GM10266 (cell line): ENCODE data around the gene CMSS1.

Experiments
- DNase-seq: peaks from one replicate; pipeline ENCODE4 v3.0.0; 2012; ENCODE audit errors: extremely low spot score
- TF ChIP-seq, protein P1 (sequence below): IDR thresholded peaks from 2 replicates; pipeline ENCODE4 v1.5.1; 2012; ENCODE audit warnings: mild to moderate bottlenecking, low read depth; ENCODE audit not compliant: control insufficient read depth, insufficient read depth; ENCODE audit errors: missing control alignments

Gene CMSS1

DNA sequence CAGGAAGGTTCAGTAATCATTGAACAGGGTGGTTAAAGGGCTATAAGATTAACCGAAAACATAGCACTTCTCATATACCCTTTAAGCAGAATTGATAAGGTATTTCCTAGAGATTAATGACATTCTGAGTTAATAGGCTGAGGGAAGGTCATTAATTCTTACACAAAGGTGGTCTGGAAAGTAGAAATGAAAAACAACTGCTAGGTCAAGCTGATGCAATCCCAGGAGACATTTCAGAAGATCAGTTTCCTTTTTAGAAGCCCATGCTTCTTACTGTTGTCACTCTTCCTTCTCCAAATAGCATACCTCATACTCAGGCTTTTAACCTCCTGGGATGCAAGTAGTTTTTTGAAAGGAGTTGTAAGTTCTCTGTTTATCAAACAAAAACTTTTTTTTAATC lies 287.8 kb downstream of the CMSS1 start:
- TF ChIP-seq, protein P1, sequence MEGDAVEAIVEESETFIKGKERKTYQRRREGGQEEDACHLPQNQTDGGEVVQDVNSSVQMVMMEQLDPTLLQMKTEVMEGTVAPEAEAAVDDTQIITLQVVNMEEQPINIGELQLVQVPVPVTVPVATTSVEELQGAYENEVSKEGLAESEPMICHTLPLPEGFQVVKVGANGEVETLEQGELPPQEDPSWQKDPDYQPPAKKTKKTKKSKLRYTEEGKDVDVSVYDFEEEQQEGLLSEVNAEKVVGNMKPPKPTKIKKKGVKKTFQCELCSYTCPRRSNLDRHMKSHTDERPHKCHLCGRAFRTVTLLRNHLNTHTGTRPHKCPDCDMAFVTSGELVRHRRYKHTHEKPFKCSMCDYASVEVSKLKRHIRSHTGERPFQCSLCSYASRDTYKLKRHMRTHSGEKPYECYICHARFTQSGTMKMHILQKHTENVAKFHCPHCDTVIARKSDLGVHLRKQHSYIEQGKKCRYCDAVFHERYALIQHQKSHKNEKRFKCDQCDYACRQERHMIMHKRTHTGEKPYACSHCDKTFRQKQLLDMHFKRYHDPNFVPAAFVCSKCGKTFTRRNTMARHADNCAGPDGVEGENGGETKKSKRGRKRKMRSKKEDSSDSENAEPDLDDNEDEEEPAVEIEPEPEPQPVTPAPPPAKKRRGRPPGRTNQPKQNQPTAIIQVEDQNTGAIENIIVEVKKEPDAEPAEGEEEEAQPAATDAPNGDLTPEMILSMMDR = no peak
- DNase-seq = no peak

DNA sequence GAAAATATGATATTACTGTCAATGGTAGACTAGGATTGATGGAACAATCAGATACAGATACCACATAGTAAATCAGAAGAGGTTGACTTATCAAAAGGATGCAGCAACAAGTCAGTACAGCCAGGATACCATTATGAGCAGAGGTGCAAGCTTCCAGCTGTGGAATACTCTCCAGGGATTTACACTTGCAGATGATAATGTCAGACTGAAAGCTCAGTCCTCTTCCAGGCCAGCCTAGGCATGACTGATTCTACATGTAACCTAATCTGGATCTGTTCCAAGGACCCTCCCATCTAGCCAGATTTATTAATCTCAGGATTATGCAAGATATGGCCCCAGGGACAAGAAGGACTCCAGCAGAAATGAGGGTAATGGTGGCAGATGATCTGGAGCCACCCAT lies 288.4 kb downstream of the CMSS1 start:
- no peak for DNase-seq
- TF ChIP-seq, protein P1 = no peak

DNA sequence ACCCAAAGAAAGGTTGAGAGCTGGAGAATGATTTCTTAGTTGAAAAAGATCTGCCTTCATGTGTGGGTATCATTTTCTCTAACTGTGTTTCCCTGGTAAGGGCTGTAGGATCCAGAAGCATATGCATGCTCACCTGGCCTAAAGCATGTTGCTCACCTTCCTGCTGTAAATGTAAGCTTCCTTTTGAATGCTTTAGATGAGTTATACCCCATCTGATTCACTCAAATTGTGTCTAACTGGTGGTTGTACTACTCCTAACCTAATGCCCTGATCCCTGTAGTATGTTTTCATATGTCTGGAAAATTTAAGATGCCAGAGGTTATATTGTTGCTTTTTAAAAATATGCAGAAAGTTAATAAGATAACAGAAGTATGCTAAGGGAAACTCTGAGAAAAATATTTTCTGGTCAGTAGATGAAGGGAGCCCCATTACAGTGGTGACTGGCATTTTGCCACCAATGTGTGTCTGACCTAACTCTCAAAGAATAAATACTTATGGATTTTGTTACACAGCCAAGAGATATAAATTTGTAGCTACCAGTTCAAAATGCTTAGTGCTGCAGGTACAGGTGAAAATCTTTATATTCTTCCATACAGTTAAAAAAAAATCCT lies 289.0 kb downstream of the CMSS1 start:
- DNase-seq = no peak
- TF ChIP-seq, protein P1 = no peak

DNA sequence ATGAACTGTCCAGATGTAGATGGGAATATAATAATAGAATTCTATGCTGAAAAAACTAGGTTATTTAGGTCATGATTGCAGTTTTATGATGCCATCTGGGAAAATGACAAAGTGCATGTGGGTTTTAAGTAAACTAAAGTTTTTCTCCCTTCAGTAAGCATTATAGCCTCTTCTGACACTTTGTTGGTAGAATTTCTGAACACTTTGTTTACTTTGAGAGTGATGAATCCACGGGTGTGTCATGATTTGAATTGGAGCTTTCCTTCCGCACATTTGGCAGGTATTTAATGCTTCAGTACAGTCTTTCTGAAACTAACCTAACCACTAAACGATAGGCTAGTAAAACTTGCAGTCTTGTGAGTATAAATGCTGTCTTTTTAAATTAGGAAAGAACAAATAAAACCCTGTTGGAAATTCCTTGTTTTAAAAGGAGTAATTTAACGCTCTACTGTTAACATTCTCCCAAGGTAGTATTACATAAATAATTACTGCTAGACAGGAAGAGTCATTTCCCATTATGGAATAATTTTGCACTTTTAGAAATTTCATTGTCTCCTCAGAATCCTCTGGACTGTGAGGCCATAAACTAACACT lies 289.7 kb downstream of the CMSS1 start:
- DNase-seq = no peak
- TF ChIP-seq, protein P1 = no peak

DNA sequence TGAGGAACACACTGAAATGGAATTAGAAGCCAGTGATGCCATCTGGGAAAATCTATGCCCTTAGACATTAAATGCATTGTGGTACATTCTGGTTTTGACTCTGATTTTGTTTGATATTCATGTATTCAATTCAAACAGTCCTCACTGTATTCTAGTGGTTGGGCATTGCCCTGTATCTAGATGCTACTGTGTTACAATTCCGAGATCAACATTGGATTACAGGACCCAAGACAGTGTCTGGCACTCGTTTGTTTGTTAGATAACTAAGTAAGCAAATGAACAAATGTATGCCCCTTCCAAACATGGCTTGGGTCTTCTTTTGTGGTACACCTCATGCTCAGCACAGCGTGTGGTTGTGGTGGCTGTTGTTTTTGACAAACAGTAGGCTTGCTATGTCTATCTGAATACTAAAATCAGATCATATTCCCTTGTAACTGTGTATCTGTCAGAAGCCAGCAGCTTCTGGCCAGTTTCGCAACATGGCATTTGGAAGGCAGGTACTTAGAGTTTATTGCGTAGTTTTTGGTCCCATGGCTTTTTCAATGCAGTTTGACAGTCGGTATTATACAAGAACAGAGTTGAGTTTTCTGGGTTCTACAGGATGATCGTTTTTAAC lies 290.9 kb downstream of the CMSS1 start:
- TF ChIP-seq, protein P1 = no peak
- no peak for DNase-seq

DNA sequence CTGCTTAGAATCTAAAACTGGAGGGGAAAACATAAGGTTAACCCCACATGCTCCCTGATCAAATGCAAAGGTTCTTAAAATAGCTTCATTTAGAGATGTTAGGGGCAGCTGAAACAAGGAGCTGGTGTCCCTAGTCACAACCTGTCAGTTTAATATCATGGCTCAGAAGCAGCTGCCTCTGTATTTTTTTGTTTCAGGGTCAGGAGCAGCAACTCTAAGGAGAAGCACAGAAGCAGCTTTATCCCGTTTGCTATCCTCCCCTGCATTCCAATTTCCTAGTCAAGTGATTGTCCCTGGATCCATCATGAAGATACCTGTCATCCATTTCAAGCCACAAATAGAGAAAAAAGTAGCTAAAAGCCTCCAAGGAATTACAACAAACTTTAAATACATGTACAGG lies 292.5 kb downstream of the CMSS1 start:
- TF ChIP-seq, protein P1 = no peak

DNA sequence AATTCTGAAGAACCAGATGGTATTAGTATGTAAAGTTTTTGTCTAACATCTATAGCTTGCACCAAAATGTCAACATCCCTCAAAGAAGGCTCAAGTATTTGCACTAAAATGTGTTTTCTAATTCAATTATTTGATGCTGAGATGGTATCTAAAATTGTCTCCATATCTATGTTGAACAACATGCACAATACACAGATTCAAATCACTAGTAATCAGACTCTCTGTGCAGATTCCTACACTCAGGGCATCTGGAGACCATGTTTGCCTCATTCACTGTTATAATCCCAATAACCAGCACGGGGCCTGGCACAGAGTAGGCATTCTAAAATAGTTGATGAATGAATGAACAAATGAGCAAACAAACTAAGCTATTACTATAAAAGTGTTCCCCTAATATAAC lies 294.1 kb downstream of the CMSS1 start:
- TF ChIP-seq, protein P1 = no peak
- no peak for DNase-seq

More for the DNA sequence above, 292.5 kb downstream of the CMSS1 start:
- no peak for DNase-seq
